GM21526 (cell line): Measurements from ENCODE around the gene CNOT10.
"Not testable (repeated sequence)": the region's sequence is repeated elsewhere in the genome, so short reads cannot be mapped to it uniquely, and the experiment has no call there.

Experiments
- ATAC-seq: cut with Tn5 transposase; IDR thresholded peaks from one replicate; pipeline ENCODE4 v1.9.1; 2021; ENCODE audit warnings: moderate library complexity; ENCODE audit not compliant: unreplicated experiment, low FRiP score

CNOT10 gene

DNA sequence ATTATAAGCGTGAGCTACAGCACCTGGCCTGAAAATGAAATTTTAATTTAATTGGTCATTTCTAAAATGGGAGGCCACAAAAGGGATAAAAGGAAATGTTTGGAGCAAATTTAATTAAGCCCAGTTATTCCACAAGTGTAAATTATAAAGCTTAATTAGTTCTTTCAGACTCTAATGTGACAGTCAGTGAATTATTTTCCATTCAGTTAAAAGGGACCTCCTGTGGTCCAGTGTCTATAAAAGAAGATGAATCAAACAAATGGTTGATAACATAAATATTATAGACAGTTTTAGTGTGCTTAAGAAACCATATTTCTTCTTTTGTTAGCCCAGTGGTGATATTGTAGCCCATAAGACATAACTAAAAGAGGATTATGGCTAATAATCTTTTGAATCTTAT, 66.4 kb downstream of the CNOT10 start:
- ATAC-seq: no peak

DNA sequence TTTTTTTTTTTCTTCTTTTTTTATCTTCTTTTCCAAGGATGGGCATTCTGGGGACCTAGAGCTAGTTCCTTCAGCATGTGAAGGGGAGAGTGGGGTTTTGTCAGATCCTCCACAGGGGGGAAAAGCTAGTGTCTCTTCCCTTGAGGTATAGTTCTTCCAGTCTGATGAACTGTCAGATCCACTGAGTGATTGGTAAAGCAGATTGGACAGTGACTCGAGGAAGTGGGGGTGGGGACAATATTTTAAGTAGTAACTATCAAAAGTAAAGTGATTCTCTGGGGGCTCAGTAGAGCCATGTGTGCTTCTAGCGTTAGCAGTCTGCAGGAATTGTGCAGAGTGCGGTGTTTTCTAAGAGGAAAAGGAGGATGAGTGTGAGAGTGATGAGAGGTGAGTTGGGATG, 70.8 kb downstream of the CNOT10 start:
- no peak for ATAC-seq

GRCh38 chr3:32757618-32758374, 72.8 kb downstream of the CNOT10 start:
- ATAC-seq: no peak

GRCh38 chr3:32758375-32758753, 73.4 kb downstream of the CNOT10 start:
- no peak for ATAC-seq

DNA sequence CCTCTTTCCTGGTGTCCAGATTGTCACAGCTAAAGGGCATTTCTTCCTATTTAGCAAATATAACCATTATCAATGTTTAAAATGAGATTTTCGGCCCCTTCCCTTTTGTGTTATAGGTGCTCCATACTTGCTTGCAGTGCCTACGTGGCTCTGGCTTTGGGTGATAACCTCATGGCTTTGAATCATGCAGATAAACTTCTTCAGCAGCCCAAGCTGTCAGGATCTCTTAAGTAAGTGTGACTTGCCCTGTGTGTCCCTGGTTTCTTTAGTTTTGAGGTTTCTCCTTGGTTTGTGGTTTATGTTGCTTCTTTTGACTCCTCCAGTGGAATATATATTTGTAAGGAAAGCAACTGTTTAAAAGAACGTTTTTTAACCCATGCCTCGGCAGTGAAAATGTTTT, 74.4 kb downstream of the CNOT10 start:
- ATAC-seq: no peak

DNA sequence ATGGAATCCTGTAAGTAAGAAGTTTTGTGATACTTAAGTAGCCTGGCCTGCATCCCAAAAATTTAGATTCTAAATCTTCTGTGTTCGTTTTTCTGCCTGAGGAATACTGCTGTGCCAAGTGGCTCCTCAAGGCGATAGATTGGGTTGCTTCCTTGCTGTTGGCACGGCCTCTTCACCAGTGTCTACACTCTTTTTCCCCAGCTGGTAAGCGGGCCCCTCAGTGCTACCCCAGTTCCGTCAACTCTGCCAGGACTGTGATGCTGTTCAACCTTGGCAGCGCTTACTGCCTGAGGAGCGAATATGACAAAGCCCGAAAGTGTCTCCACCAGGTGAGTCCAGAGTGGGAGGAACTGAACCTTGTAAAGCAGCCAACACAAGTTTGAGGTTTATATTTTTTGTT, 79.5 kb downstream of the CNOT10 start:
- ATAC-seq: no peak

- ATAC-seq: no peak
Observed at GRCh38 chr3:32778389-32778788, 93.4 kb downstream of the CNOT10 start.

DNA sequence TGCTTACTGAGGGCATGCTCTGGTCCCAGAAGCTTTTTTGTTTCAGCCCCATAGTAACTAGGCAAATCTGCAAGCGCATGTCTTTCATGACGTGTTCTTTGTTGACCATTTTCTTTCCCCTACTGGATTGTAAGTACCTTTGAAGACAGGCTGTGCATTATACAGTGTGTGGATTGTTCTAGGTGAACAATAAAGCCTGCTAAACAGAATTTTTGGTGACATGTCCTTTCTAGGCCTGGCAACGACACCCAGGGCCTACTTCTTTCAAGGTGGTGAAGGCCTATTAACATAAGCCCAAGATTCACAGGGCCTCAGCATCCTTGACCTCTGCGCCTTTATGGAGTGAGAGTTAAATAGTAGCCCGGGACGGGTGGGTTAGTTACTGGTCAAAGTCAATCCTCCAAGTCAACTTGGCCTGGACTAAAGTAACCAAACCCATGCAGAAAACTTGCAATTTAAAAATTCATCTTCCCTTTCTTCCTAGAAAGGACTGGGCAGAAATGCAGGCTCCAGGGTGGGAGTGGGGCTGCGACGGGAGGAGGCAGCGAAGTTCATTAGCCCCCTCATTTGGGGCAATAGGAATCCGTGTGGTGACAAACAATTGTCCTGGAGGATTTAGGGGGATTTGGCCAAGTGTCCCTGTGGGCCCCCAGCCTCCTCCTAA, 95.2 kb downstream of the CNOT10 start:
- ATAC-seq: no peak

DNA sequence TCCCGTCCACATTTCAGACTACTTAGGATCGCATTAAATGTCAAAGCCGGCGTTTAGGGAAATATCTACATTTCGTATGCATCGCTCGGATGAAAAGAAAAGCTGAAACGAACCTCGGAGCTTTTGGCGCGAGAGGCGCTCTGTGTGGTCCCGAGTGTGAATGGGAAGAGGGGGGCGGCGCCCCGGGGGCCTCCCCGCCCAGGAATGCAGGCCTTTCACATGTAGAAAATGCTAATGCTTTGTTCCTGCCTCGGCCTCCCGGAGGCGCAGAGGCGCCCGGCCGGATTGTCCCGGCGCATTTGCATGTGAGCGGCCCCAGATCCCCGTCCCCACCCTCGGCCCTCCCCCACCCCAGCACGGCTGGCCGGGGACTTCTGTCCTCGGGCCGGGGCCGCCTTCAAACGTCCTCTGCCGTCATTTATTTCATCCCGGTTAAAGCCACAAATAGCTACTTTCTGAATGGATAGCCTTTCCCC, 95.8 kb downstream of the CNOT10 start:
- peak; percentile 32 for ATAC-seq

DNA sequence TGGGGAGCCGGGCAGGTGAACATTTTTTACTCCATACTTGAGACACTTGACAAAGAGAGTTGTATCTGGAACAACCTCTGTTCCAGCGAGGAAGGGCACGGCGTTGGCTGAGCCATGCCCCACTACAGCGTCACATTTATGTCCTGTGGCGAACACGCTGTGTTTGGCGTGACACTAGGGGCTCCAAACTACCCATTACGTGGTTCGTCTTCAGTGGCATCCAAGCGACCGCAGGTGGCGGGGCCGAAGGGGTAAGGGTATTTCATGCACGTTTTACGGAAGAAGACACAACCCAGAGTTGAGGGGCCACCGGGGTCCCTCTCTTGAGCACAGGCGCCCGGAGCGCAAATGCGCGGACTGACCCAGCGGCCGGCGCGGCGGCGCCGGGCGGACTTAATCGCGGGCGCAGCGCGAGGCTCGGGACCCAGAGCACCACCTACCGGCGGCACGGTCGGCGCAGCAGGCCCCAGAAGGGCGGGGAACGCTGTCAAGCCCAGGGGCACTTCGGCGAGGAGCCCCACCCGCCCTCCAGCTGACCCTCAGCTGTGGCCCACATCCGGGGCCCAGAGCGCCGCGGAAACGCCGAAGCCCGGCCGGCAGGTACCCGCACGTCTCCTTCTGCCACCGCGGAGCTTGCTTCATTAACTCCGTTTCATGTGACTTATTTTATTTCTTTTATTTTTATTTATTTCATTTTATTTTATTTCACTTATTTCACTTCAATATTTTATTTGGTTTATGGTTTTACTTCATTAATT, 96.4 kb downstream of the CNOT10 start:
- peak; percentile 88 for ATAC-seq

- not testable (repeated sequence) for ATAC-seq
Observed at GRCh38 chr3:32781969-32782270, 96.9 kb downstream of the CNOT10 start.

DNA sequence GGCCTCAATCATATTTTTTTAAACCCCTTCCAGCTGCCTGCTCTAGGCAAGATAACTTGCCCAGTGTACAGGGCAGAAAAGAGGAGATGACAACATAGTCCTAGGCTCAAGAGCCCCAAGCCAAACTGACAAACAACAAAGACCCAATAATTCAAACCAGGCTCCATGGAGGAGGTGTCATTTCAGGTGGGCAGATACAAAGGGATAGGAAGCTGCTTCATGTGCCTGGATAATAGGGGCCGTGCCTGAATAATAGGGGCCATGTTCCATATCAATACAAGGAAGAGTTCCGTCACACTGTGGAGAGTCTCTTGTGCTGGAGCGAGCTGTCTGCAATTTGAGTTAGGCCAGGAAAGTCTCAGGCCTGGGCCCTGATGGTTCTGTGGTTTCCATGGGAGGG, 97.4 kb downstream of the CNOT10 start:
- no peak for ATAC-seq

DNA sequence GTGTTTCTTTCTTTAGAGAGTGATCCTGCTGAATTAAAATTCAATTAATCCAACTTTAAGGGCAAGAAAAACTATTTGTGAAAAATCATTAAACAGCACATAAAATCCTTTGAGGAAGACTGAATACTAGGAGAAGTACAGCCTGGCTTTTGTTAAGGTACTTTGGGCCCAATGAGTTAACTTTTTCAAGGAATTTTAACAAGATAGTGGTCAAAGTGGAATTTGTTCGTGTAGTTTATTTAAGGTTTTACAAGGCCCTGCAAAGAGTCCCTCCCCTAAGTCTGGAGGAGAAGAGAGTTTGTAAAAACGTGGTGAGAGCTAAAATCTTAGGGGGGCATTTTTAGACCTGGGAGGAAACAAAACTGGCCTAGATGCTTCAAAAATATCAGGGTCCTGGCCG, 106.8 kb downstream of the CNOT10 start:
- no peak for ATAC-seq

DNA sequence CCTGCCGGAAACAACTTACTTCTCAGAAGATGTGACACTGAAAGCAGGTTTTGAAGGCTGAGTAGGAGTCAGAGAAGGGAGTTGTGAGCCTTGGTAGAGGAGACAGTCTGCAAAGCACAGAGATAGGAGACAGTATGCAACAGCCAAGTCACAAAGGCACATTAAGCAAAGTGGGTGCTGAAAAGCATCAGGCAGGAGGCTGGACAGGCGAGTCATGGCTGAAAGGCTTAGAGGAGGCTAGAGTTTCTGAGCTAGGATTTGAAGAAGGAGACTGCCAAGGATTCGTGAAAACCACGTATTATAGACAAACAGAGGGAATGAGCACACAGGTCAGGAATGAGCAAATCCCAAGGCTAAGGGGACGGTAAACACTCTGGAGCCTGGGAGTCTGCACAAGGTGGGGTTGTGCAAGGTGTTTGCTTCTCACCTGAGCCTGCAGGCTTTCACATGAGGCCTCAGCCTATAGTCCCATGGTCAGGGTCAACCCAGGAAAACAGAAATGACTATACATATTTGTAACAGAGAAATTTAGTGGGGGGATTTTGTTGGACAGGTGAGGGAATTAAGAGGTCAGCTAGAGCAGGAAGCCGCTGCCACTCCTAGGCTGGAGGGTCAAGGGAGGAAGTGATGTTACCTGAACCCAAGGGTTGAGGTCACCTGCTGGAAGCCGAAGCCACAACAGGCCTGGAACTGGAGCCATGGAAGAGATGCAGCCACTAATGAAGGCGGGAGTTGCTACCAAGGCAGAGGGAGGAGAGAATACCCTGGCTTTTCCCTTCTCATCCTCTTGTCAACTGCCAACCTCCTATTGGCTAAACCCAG, 109.7 kb downstream of the CNOT10 start:
- no peak for ATAC-seq

- not testable (repeated sequence) for ATAC-seq
Observed at GRCh38 chr3:32796384-32796950, 111.5 kb downstream of the CNOT10 start.

GRCh38 chr3:32797776-32798175, 112.8 kb downstream of the CNOT10 start:
- no peak for ATAC-seq

DNA sequence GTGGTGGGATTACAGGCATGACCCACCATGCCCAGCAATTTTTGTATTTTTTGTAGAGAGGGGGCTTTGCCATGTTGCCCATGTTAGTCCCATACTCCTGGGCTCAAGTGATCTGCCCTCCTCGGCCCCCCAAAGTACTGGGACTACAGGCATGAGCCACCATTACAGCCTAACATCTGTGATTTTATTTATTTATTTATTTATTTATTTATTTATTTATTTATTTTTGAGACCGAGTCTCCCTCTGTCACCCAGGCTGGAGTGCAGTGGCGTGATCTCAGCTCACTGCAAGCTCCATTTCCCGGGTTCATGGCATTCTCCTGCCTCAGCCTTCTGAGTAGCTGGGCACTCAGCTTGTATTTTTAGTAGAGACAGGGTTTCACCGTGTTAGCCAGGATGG, 116.5 kb downstream of the CNOT10 start:
- ATAC-seq: not testable (repeated sequence)

DNA sequence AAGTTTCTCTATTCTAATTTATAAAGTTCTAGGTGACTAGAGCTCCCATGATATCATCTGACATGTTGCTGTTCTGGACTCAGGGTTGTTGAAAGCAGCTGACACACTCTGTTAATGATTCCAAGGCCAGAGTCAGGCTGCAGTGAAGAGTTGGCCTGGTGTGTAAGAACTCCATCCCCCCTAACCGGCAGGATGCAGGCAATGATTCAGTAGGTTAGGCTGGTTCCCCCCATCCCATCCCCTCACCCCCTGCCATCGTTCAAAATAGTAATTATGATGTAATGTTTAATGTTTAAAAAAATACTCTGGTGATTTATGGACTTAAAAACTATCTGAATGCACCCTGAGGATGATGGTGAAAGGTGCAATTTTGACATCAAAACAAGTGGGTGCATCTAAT, 128.2 kb downstream of the CNOT10 start:
- no peak for ATAC-seq

- no peak for ATAC-seq
Observed at GRCh38 chr3:32814361-32814760, 129.4 kb downstream of the CNOT10 start.

- no peak for ATAC-seq
Observed at GRCh38 chr3:32815841-32816438, 131.0 kb downstream of the CNOT10 start.
